Activated B cell treated with CpG ODN at 0.5 μM for 24 hours (primary cell): ENCODE data around the gene C20orf173. TPM values are rescaled to one million over a fixed set of nuclear protein-coding genes. Genes with fewer than 3 reads are reported as not detected.
A peak's percentile ranks its signal among the peaks of the same experiment; 100 is the strongest.

Experiments used
- ATAC-seq: fragments of 200-7000 bp; cut with Tn5 transposase; one replicate; pipeline ENCODE4 v1.10.0; 2021; ENCODE audit warnings: low read depth, mild to moderate bottlenecking, moderate library complexity
- CTCF ChIA-PET: fragments of 350-600 bp; sonication (Branson Sonifier 250); formaldehyde crosslinking; loops from one replicate; lab custom pipeline; 2021; ENCODE audit warnings: antibody characterized with exemption; lab: Charles Lee
- POLR2A ChIA-PET: fragments of 350-600 bp; sonication (Branson Sonifier 250); formaldehyde crosslinking; loops from one replicate; lab custom pipeline; 2021; ENCODE audit warnings: antibody characterized with exemption; lab: Charles Lee
- DNase-seq: peaks from one replicate; pipeline ENCODE4 v3.0.0; 2022
- H3K27ac Mint-ChIP-seq: one replicate; pipeline ENCODE4 v1.8.0; 2020; ENCODE audit warnings: mixed read lengths
- H3K27me3 Mint-ChIP-seq: one replicate; pipeline ENCODE4 v1.8.0; 2021; ENCODE audit warnings: mixed read lengths
- H3K36me3 Mint-ChIP-seq: one replicate; pipeline ENCODE4 v1.8.0; 2021; ENCODE audit warnings: low read depth, mixed read lengths
- H3K4me1 Mint-ChIP-seq: one replicate; pipeline ENCODE4 v1.8.0; 2021; ENCODE audit warnings: mixed read lengths
- H3K4me3 Mint-ChIP-seq: one replicate; pipeline ENCODE4 v1.8.0; 2020; ENCODE audit warnings: mild to moderate bottlenecking, mixed read lengths
- H3K9me3 Mint-ChIP-seq: one replicate; pipeline ENCODE4 v1.8.0; 2020; ENCODE audit warnings: mixed read lengths
- intact Hi-C: fragments of 100-400 bp; cut with micrococcal nuclease; formaldehyde crosslinking; loops from one replicate; pipeline ENCODE4 v1.15.1; 2024
- total RNA-seq: library from RNA; stranded (reverse); gene quantifications from 2 replicates; pipeline ENCODE4 v1.2.3, GENCODE V29; 2022
- TF ChIP-seq, protein P1 (sequence below): fragments of 200-600 bp; IDR thresholded peaks from one replicate; pipeline ENCODE4 v1.8.0; 2022; ENCODE audit warnings: antibody characterized with exemption, mild to moderate bottlenecking

The C20orf173 gene
- total RNA-seq, 1 donor from 2014 or later: not detected

DNA sequence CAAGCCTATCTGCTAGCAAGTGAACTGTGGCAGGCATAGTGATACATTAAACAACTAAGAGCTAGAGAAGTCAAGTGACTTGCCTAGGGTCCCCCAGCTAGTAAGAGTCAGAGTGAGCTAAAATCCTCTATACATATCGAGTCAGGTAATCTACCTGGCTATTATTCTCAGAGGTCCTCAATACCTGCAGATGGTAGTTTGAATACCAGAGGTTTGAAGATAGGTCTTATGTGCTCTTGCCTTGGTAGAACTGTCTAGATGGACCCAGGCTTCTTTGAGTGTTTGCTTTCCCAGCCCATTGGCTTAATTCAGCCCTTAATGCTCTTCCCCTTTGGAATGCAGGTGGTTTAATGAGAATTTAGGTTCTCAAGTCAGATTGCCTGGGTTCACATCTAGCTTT is 13.5 kb upstream of the C20orf173 start:
- Mint-ChIP-seq H3K27ac (no peak overlapping the region), H3K36me3 (peaks cover 23% of the 10 kb centered on the region), H3K9me3 (no peaks in the 10 kb centered on the region), H3K4me3 (peak overlapping the region; percentile 92), H3K4me1 (peaks cover 21% of the 10 kb centered on the region), H3K27me3 (no peaks in the 10 kb centered on the region)
- TF ChIP-seq, protein P1, sequence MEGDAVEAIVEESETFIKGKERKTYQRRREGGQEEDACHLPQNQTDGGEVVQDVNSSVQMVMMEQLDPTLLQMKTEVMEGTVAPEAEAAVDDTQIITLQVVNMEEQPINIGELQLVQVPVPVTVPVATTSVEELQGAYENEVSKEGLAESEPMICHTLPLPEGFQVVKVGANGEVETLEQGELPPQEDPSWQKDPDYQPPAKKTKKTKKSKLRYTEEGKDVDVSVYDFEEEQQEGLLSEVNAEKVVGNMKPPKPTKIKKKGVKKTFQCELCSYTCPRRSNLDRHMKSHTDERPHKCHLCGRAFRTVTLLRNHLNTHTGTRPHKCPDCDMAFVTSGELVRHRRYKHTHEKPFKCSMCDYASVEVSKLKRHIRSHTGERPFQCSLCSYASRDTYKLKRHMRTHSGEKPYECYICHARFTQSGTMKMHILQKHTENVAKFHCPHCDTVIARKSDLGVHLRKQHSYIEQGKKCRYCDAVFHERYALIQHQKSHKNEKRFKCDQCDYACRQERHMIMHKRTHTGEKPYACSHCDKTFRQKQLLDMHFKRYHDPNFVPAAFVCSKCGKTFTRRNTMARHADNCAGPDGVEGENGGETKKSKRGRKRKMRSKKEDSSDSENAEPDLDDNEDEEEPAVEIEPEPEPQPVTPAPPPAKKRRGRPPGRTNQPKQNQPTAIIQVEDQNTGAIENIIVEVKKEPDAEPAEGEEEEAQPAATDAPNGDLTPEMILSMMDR: no peak
- no peak for ATAC-seq
- POLR2A ChIA-PET: interaction anchor here (1.6 to 2.9 kb wide), 4 partner anchors 34 to 200 kb away, joined by 3 to 18 read pairs (median 9); partner anchors contain the start of genes CPNE1, NFS1, RBM12 and RBM39
- CTCF ChIA-PET: interaction anchor here (1.4 kb wide), 1 partner anchor 76 kb away, joined by 4 read pairs; no protein-coding TSS in a partner anchor
- no peak for DNase-seq
- intact Hi-C loops: loop anchor here (1.0 to 5.0 kb wide), 5 partner anchors 52 to 666 kb away; partner anchors contain the start of genes ACSS2, RBM39 and SCAND1

DNA sequence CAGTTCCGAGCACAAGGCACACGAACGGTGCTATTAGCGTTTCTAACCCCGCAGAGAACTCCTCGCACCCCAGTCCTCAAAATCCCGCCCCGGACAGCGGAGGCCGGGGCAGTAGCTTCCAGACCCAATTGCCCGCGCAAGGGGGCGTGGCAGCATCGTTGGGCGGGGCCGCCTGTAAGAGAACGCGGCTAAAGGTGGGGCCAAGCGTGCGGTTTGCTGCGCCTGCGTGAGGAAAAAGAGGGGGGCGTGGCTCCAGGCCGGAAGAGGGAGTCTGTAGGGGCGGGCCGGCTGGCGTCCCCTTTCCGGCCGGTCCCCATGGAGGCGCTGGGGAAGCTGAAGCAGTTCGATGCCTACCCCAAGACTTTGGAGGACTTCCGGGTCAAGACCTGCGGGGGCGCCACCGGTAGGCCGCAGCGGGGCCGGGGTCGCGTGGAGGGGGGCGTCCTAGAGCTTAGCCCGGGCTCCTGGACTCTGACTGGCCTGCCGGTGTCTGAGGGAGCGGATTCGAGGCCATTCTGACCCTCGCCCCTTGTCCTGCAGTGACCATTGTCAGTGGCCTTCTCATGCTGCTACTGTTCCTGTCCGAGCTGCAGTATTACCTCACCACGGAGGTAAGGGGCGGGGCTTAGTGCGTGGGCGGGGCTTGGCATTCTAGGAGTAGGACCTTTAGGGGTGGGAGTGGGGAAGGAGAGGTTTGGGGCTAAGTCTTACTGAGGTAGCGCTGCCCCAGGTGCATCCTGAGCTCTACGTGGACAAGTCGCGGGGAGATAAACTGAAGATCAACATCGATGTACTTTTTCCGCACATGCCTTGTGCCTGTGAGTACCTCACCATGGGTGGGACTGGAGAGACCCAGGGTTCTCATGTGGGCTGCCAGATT is 12.6 kb upstream of the C20orf173 start, which contains the start of gene ERGIC3:
Gene ERGIC3 (plus strand): TSS at position 296 of the 880 bp plus-strand sequence. CDS start 20 bp downstream, at position 316.
- POLR2A ChIA-PET: interaction anchor here (0.7 to 2.9 kb wide), 14 partner anchors 33 to 1178 kb away, joined by 3 to 18 read pairs (median 4); partner anchors contain the start of genes AAR2, CPNE1, NFS1 and PHF20
- H3K27me3 Mint-ChIP-seq: no peaks in the 10 kb centered on the region
- intact Hi-C loops: loop anchor here (1.0 to 5.0 kb wide), 6 partner anchors 51 to 665 kb away; partner anchors contain the start of genes ACSS2, CEP250, RBM39 and SCAND1
- TF ChIP-seq, protein P1: no peak
- peak; percentile 97 for DNase-seq
- H3K27ac Mint-ChIP-seq: peak within 1 kb of the TSS; percentile 77
- CTCF ChIA-PET: interaction anchor here (0.9 to 1.4 kb wide), 5 partner anchors 51 to 78 kb away, joined by 3 to 4 read pairs (median 4); partner anchors contain the start of gene SPAG4
- H3K4me3 Mint-ChIP-seq: peak within 1 kb of the TSS; percentile 92
- peak; percentile 92 for ATAC-seq
- no peaks in the 10 kb centered on the region for H3K9me3 Mint-ChIP-seq
- H3K36me3 Mint-ChIP-seq: peaks cover 17% of the 10 kb centered on the region
- H3K4me1 Mint-ChIP-seq: peaks cover 21% of the 10 kb centered on the region

DNA sequence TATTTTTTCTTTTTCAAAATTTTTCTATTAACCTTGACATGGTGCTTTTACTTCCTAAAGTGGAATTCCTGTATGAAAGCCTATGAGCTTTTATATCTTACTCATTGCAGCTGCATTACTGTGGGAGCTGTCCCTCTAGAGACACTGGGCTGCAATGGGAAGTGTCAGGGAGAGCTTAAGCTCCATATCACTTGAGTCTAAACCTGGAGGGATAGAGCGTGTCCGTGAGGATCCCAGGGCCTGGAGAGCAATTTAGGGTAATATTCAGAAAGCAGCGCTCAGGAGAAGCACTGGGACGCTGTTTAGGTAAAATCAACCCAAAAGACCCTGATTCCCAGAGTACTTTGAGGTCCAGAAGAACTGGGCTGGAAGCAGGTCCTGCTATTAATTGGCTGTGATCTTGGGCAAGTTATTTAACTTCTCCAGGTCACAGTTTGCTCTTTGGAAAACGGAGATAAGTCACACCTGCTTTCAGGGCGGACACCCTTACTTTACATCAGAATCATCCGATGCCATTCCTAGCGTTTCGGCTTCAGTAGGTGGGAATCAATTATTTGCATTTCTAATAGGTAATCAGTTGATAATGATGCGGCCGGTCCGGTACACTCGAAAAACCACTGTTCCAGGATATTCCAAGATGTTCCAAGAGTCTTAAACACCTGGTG is 11.8 kb upstream of the C20orf173 start:
- intact Hi-C loops: loop anchor here (2.0 to 5.0 kb wide), 2 partner anchors 86 to 664 kb away; partner anchors contain the start of genes ACSS2 and CEP250
- Mint-ChIP-seq H3K4me3 (peak overlapping the region; percentile 92), H3K27me3 (no peaks in the 10 kb centered on the region), H3K27ac (peak overlapping the region; percentile 77), H3K4me1 (peaks cover 21% of the 10 kb centered on the region), H3K9me3 (no peaks in the 10 kb centered on the region), H3K36me3 (peaks cover 17% of the 10 kb centered on the region)
- no peak for DNase-seq
- ChIA-PET CTCF (interaction anchor here (0.9 to 1.4 kb wide), 5 partner anchors 50 to 78 kb away, joined by 3 to 4 read pairs (median 4); partner anchors contain the start of gene SPAG4), POLR2A (interaction anchor here (0.7 to 2.9 kb wide), 13 partner anchors 32 to 695 kb away, joined by 3 to 18 read pairs (median 4); partner anchors contain the start of genes AAR2, CPNE1, NFS1 and PHF20)
- TF ChIP-seq, protein P1: no peak
- no peak for ATAC-seq

DNA sequence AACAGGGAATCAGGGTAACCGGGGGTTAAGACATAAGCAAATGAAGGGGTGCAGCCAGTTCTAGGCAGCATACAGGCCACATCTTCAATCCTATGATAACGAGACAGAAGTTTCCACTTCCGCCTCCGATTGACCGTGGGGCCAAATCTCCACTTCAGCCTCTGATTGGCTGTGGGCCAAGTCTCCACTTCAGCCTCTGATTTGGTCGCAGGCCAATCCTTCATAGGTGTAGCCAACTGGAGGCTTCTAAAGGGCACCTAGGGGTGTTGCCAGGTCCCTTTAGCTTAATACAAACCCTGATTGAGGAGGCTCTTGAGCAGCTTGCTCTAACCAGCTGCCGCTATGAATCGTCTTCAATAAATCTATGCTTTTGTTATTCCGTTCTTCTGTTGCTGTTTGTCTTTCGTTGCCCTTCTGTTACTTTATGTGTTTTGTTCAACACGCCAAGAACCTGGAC is 10.3 kb upstream of the C20orf173 start:
- H3K9me3 Mint-ChIP-seq: no peaks in the 10 kb centered on the region
- peak overlapping the region; percentile 63 for H3K27ac Mint-ChIP-seq
- H3K36me3 Mint-ChIP-seq: peaks cover 17% of the 10 kb centered on the region
- H3K27me3 Mint-ChIP-seq: no peaks in the 10 kb centered on the region
- H3K4me3 Mint-ChIP-seq: peak overlapping the region; percentile 72
- H3K4me1 Mint-ChIP-seq: peaks cover 21% of the 10 kb centered on the region
- peak; percentile 72 for ATAC-seq
- CTCF ChIA-PET: no interaction called here
- peak; percentile 30 for DNase-seq
- intact Hi-C loops: loop anchor here (1.0 to 5.0 kb wide), 3 partner anchors 85 to 662 kb away; partner anchors contain the start of genes ACSS2, CEP250, CPNE1 and RBM12
- TF ChIP-seq, protein P1: no peak
- POLR2A ChIA-PET: interaction anchor here (0.6 to 0.7 kb wide), 2 partner anchors 51 to 414 kb away, joined by 3 read pairs; partner anchors contain the start of gene SCAND1
